K562 (cell line): ENCODE results near the gene PRDM1. TPM values are rescaled to one million over a fixed set of nuclear protein-coding genes. Genes with fewer than 3 reads are reported as not detected.

Experiments
- ATAC-seq: fragments of 200-7000 bp; cut with Tn5 transposase; 3 replicates; pipeline ENCODE4 v1.9.1; 2020; ENCODE audit warnings: moderate library complexity
- BruUV-seq: library from RNA; stranded (reverse); fragments of 400-500 nt; replicated peaks from 2 replicates; lab custom pipeline; 2021; lab: Mats Ljungman, UMichigan
- CTCF ChIA-PET: fragments of 300-600 bp; formaldehyde crosslinking; extraction: SDS; loops from one replicate; lab custom pipeline; 2021; ENCODE audit warnings: low intra/inter-chr PET ratio; lab: Yijun Ruan, JAX
- POLR2A ChIA-PET: fragments of 300-600, 350-650 bp; sonication (Branson Sonifier 250); formaldehyde crosslinking; extraction: SDS; loops from one replicate; lab custom pipeline; 2021; ENCODE audit warnings: antibody characterized with exemption, inconsistent platforms; lab: Yijun Ruan, JAX
- DNase-seq, 4 experiments: peaks; one replicate each; pipeline versions ENCODE4 v3.0.0 to v3.0.0-alpha.2; 2011 to 2018; ENCODE audit warnings: low spot score in 3 of 4, mixed read lengths in 3 of 4; ENCODE audit errors: extremely low read depth in 1 of 4
- FAIRE-seq: peaks from 2 replicates; lab custom pipeline; 2011; peaks lifted over from hg19 to GRCh38; lab: Jason Lieb, UNC
- H2AFZ ChIP-seq: 2 replicates; pipeline ENCODE4 v1.6.0; 2011; ENCODE audit warnings: low read depth, low read length, control low read depth, inconsistent platforms
- H3K27ac ChIP-seq: fragments of 200-600 bp; 3 replicates; pipeline ENCODE4 v1.8.0; 2011; ENCODE audit warnings: low read depth, mild to moderate bottlenecking, control low read depth, inconsistent platforms, low read length, moderate library complexity, mixed read lengths; ENCODE audit errors: extremely low read depth
- H3K27me3 ChIP-seq, 2 experiments: fragments of 300-600 bp in 1 of 2; 2 replicates in 1 of 2; 3 replicates in 1 of 2; pipeline versions ENCODE4 v1.6.0 to v1.8.0; 2011; ENCODE audit warnings: inconsistent platforms in 2 of 2, low read length in 2 of 2, mild to moderate bottlenecking in 1 of 2, mixed read lengths in 1 of 2, moderate library complexity in 1 of 2; ENCODE audit not compliant: control insufficient read depth in 2 of 2, insufficient read depth in 2 of 2
- H3K36me3 ChIP-seq: fragments of 300-600 bp; 3 replicates; pipeline ENCODE4 v1.8.0; 2011; ENCODE audit warnings: mild to moderate bottlenecking, low read length, inconsistent platforms; ENCODE audit not compliant: control insufficient read depth, insufficient read depth
- H3K4me1 ChIP-seq, 2 experiments: fragments of 200-600 bp in 1 of 2; replicated peaks in 1 of 2; 2 replicates in 1 of 2; 3 replicates in 1 of 2; pipeline versions ENCODE4 v1.5.1 to v1.8.0; 2011; ENCODE audit warnings: inconsistent platforms in 2 of 2, low read length in 2 of 2, mild to moderate bottlenecking in 1 of 2, mixed read lengths in 1 of 2, moderate library complexity in 1 of 2; ENCODE audit not compliant: control insufficient read depth in 2 of 2, insufficient read depth in 2 of 2
- H3K4me2 ChIP-seq: 2 replicates; pipeline ENCODE4 v1.6.1; 2011; ENCODE audit warnings: low read length, control low read depth, inconsistent platforms, mixed read lengths; ENCODE audit not compliant: insufficient read depth
- H3K4me3 ChIP-seq: fragments of 200-600 bp; sonication (generic), shearing (Covaris generic); 2 replicates; pipeline ENCODE4 v1.5.1; 2016; ENCODE audit warnings: control low read depth, inconsistent platforms
- H3K79me2 ChIP-seq: fragments of 200-600 bp; 3 replicates; pipeline ENCODE4 v1.8.0; 2011; ENCODE audit warnings: low read length, inconsistent platforms; ENCODE audit not compliant: control insufficient read depth, insufficient read depth
- H3K9ac ChIP-seq, 2 experiments: 2 replicates each; pipeline versions ENCODE4 v1.6.0 to v1.6.1; 2011; ENCODE audit warnings: low read depth in 2 of 2, low read length in 2 of 2, control low read depth in 1 of 2, inconsistent platforms in 1 of 2, mild to moderate bottlenecking in 1 of 2, mixed read lengths in 1 of 2; ENCODE audit not compliant: insufficient read depth in 1 of 2
- H3K9me1 ChIP-seq: one replicate; pipeline ENCODE4 v1.6.0; 2011; ENCODE audit warnings: inconsistent platforms, mild to moderate bottlenecking, low read length, moderate library complexity; ENCODE audit not compliant: control insufficient read depth, insufficient read depth
- H3K9me3 ChIP-seq: replicated peaks from 2 replicates; pipeline ENCODE4 v1.5.1; 2011; ENCODE audit warnings: low read depth, low read length, inconsistent platforms; ENCODE audit not compliant: control insufficient read depth, insufficient read depth
- H4K20me1 ChIP-seq: replicated peaks from 2 replicates; pipeline ENCODE4 v1.6.1; 2011; ENCODE audit warnings: low read length, inconsistent platforms, mixed read lengths; ENCODE audit not compliant: control insufficient read depth, insufficient read depth
- CEBPG ChIP-seq, 3 experiments: fragments of 200-800 bp in 1 of 3; sonication (Bioruptor generic) in 1 of 3; sonication (generic) in 1 of 3; formaldehyde crosslinking in 1 of 3; IDR thresholded peaks in 2 of 3; conservative IDR thresholded peaks in 1 of 3; 2 replicates each; pipeline versions ENCODE4 v1.6.1 to v1.8.0; 2016 to 2022; ENCODE audit warnings: missing compliant biosample characterization in 2 of 3, missing genetic modification characterization in 2 of 3, mild to moderate bottlenecking in 1 of 3, missing genetic modification reagents in 1 of 3
- FOXJ2 ChIP-seq: fragments of 200-800 bp; sonication (Bioruptor generic); IDR thresholded peaks from 2 replicates; pipeline ENCODE4 v1.6.1; 2016; ENCODE audit warnings: missing genetic modification characterization, missing compliant biosample characterization
- GTF2F1 ChIP-seq: IDR thresholded peaks from 2 replicates; pipeline ENCODE4 v1.6.1; 2011; ENCODE audit warnings: low read depth, low read length, improper control_type of control experiment
- MAFG ChIP-seq: fragments of 450-650 bp; conservative IDR thresholded peaks from 2 replicates; pipeline ENCODE4 v1.6.1; 2016; ENCODE audit warnings: missing genetic modification characterization, missing compliant biosample characterization
- NEUROD1 ChIP-seq: fragments of 150-350 bp; IDR thresholded peaks from 2 replicates; pipeline ENCODE4 v1.6.1; 2014; ENCODE audit warnings: borderline replicate concordance, low read length, low read depth; ENCODE audit not compliant: partially characterized antibody
- RB1 ChIP-seq: fragments of 450-650 bp; IDR thresholded peaks from 2 replicates; pipeline ENCODE4 v1.6.1; 2017; ENCODE audit warnings: low read depth, mild to moderate bottlenecking
- RHOXF2B ChIP-seq: fragments of 250-450 bp; sonication (Bioruptor Pico); conservative IDR thresholded peaks from 2 replicates; pipeline ENCODE4 v1.5.1; 2021
- ZNF175 ChIP-seq: fragments of 200-800 bp; sonication (Bioruptor generic); IDR thresholded peaks from 2 replicates; pipeline ENCODE4 v1.6.1; 2016; ENCODE audit warnings: low read depth, mild to moderate bottlenecking, missing genetic modification characterization, missing compliant biosample characterization
- ZNF316 ChIP-seq: fragments of 450-650 bp; IDR thresholded peaks from 2 replicates; pipeline ENCODE4 v1.6.1; 2016
- WGBS: fragments of 100-300 bp; shearing (Covaris generic); methylation state at CpG from one replicate; pipeline ENCODE4 v1.1.6; 2016; ENCODE audit warnings: low coverage, mixed read lengths; ENCODE audit not compliant: insufficient coverage; ENCODE audit errors: missing lambda C conversion rate; 5-methylcytosine and 5-hydroxymethylcytosine counted together
- in situ Hi-C: fragments of 300-500 bp; cut with MboI; formaldehyde crosslinking; loops from 4 replicates; pipeline ENCODE4 v1.15.0; 2018; ENCODE audit warnings: inconsistent platforms, mixed read lengths
- intact Hi-C: fragments of 100-400 bp; cut with micrococcal nuclease; formaldehyde crosslinking; loops from 2 replicates; pipeline ENCODE4 v1.14.2; 2022
- polyA plus RNA-seq, 8 experiments: library from polyadenylated mRNA; depleted of rRNA in 4 of 8; stranded (reverse) in 5 of 8; unstranded in 3 of 8; fragments of >200 nt; fragmentation: Nextera tagmentation in 2 of 8; fragmentation: Illumina TruSeq in 1 of 8; extraction: Ambion mirVana in 2 of 8; extraction: Trizol in 1 of 8; gene quantifications; 2 replicates each; pipeline versions ENCODE4 v1.2.1 to v1.2.3, GENCODE V29; 2011 to 2014; ENCODE audit warnings: inconsistent platforms in 1 of 8, missing spikeins in 1 of 8
- total RNA-seq, 7 experiments: library from RNA; depleted of rRNA in 6 of 7; stranded (reverse); fragments of >200 nt in 6 of 7; fragmentation: Illumina TruSeq in 2 of 7; extraction: Trizol in 2 of 7; gene quantifications; 2 replicates each; pipeline versions ENCODE4 v1.2.1 to v1.2.3, GENCODE V29; 2011 to 2021; ENCODE audit warnings: low replicate concordance in 1 of 7
- TF ChIP-seq, protein P1 (sequence below), 2 experiments: IDR thresholded peaks; 2 replicates each; pipeline ENCODE4 v1.6.1; 2011; ENCODE audit warnings: borderline replicate concordance in 1 of 2, control low read depth in 1 of 2, low read depth in 1 of 2, low read length in 1 of 2, mild to moderate bottlenecking in 1 of 2, mixed read lengths in 1 of 2, moderate library complexity in 1 of 2; ENCODE audit not compliant: insufficient read depth in 1 of 2, insufficient read length in 1 of 2, poor library complexity in 1 of 2, severe bottlenecking in 1 of 2; ENCODE audit errors: extremely low read depth in 1 of 2
- TF ChIP-seq, protein P2 (sequence below), 2 experiments: fragments of 250-450 bp in 1 of 2; fragments of 450-650 bp in 1 of 2; sonication (Bioruptor Pico) in 1 of 2; IDR thresholded peaks; 2 replicates each; pipeline versions ENCODE4 v1.6.1 to v1.8.0; 2016 to 2021; ENCODE audit warnings: mild to moderate bottlenecking in 2 of 2, moderate library complexity in 2 of 2, missing compliant biosample characterization in 1 of 2, missing genetic modification characterization in 1 of 2
- TF ChIP-seq, protein P3 (sequence below): sonication (generic); formaldehyde crosslinking; IDR thresholded peaks from 2 replicates; pipeline ENCODE4 v1.8.1; 2023; ENCODE audit warnings: mild to moderate bottlenecking, missing genetic modification reagents

The PRDM1 gene
- total and polyA plus RNA-seq, 9 of the 15 experiments (the other 6 are each of a cell fraction or from before 2014, with no cell fraction given) = 0.09 to 0.89 (median 0.27) TPM

DNA sequence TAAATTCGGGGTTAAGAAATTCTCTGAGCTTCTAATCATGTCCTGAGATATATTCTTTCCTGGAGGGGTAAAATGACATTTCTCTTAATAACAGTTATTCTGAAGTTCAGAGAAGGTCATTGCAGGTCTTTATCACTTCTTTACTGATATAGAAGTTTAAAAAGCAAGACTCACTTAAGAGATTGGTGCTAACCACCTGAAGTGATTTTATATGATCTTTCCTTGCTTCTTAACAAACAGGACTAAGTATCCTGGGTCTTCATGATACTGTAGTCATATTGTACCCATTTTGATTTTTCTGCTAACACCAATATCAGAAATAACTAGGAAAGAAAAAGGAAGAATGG lies 39.3 kb upstream of the PRDM1 start (continued):
- TF ChIP-seq MAFG (no peak), GTF2F1 (no peak), CEBPG (CRISPR knock-in tag; IDR thresholded peaks at IDR 0.05) (no peak), CEBPG (tag; conservative IDR thresholded peaks at IDR 0.05 in 1 of 2, IDR thresholded peaks at IDR 0.05 in 1 of 2) (peak in 1 of 2 experiments; percentile 60; a peak in 1 of 4 replicates), RB1 (no peak)
- TF ChIP-seq, protein P1, sequence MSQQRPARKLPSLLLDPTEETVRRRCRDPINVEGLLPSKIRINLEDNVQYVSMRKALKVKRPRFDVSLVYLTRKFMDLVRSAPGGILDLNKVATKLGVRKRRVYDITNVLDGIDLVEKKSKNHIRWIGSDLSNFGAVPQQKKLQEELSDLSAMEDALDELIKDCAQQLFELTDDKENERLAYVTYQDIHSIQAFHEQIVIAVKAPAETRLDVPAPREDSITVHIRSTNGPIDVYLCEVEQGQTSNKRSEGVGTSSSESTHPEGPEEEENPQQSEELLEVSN (IDR thresholded peaks at IDR 0.05; ENCODE audit: borderline replicate concordance in 1 of 2, extremely low read depth in 1 of 2, insufficient read depth in 1 of 2, insufficient read length in 1 of 2, low read depth in 1 of 2, low read length in 1 of 2, poor library complexity in 1 of 2, severe bottlenecking in 1 of 2) = no peak
- TF ChIP-seq, protein P2, sequence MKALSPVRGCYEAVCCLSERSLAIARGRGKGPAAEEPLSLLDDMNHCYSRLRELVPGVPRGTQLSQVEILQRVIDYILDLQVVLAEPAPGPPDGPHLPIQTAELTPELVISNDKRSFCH (CRISPR knock-in tag; IDR thresholded peaks at IDR 0.05) = no peak
- TF ChIP-seq, protein P2 (tag; IDR thresholded peaks at IDR 0.05) = 0 out of 2 replicates have a peak, but pooled peaks have one; percentile 4

DNA sequence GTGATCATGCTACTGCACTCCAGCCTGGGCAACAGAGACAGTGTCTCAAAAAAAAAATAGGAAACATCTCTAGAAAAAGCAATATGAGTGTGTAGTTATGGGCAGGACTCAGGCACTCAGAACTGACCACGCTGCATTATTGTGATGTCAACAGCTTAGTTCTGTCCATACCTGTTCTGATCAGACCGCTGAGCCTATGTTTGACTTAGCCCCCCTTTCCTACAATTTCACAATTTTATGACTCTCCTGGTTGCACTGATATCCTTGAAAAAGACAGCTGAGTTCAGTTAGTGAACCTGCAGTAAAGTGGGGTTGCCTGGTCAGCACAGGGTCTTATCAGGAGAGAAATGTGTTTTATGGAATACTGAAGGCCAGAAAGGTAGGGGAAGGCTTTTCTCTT lies 37.8 kb upstream of the PRDM1 start:
- POLR2A ChIA-PET = interaction anchor here (0.7 kb wide), 1 partner anchor 330 kb away, joined by 3 read pairs; no protein-coding TSS in a partner anchor
- H3K79me2 ChIP-seq = no peaks in the 10 kb centered on the region
- H3K4me1 ChIP-seq = peaks cover 0 to 10% of the 10 kb centered on the region in 2 experiments; a peak in 4 of 5 replicates
- in situ Hi-C loops = no loop called here
- FAIRE-seq = no peak
- no peak overlapping the region for H3K27ac ChIP-seq
- H3K9ac ChIP-seq = no peak overlapping the region
- no peaks in the 10 kb centered on the region for H3K9me1 ChIP-seq
- no peak overlapping the region for H3K4me3 ChIP-seq
- BruUV-seq = no TSS peak
- intact Hi-C loops = no loop called here
- no peaks in the 10 kb centered on the region for H4K20me1 ChIP-seq
- no peak for TF ChIP-seq FOXJ2 (tag)
- TF ChIP-seq NEUROD1 = no peak
- TF ChIP-seq ZNF316 = no peak
- no peak for TF ChIP-seq ZNF175 (CRISPR knock-in tag)
- TF ChIP-seq RHOXF2B (CRISPR knock-in tag) = no peak
- TF ChIP-seq, protein P3, sequence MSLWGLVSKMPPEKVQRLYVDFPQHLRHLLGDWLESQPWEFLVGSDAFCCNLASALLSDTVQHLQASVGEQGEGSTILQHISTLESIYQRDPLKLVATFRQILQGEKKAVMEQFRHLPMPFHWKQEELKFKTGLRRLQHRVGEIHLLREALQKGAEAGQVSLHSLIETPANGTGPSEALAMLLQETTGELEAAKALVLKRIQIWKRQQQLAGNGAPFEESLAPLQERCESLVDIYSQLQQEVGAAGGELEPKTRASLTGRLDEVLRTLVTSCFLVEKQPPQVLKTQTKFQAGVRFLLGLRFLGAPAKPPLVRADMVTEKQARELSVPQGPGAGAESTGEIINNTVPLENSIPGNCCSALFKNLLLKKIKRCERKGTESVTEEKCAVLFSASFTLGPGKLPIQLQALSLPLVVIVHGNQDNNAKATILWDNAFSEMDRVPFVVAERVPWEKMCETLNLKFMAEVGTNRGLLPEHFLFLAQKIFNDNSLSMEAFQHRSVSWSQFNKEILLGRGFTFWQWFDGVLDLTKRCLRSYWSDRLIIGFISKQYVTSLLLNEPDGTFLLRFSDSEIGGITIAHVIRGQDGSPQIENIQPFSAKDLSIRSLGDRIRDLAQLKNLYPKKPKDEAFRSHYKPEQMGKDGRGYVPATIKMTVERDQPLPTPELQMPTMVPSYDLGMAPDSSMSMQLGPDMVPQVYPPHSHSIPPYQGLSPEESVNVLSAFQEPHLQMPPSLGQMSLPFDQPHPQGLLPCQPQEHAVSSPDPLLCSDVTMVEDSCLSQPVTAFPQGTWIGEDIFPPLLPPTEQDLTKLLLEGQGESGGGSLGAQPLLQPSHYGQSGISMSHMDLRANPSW (CRISPR knock-in tag) = no peak
- peaks cover 0 to 4% of the 10 kb centered on the region in 2 experiments; a peak in 1 of 5 replicates for H3K27me3 ChIP-seq
- no peak overlapping the region for H3K4me2 ChIP-seq
- no peaks in the 10 kb centered on the region for H3K36me3 ChIP-seq
- no peak for DNase-seq
- 20% methylated on average over 2 of the region's 2 CpGs for WGBS
- ATAC-seq = no peak
- H3K9me3 ChIP-seq = no peaks in the 10 kb centered on the region
- CTCF ChIA-PET = no interaction called here
- no peak overlapping the region for H2AFZ ChIP-seq
